GM13977 (cell line): Measurements from ENCODE around the gene VEPH1.

Experiments used
- DNase-seq: peaks from one replicate; pipeline ENCODE4 v3.0.0; 2012; ENCODE audit warnings: low spot score
- in situ Hi-C: fragments of 300-500 bp; cut with MboI; formaldehyde crosslinking; loops from one replicate; pipeline ENCODE4 v1.12.0; 2022; ENCODE audit warnings: low sequenced_read_pairs, low pct_unique_long_range_greater_than_20kb, mixed read lengths, inconsistent platforms; ENCODE audit not compliant: unreplicated experiment
- TF ChIP-seq, protein P1 (sequence below): IDR thresholded peaks from 2 replicates; pipeline ENCODE4 v1.5.1; 2012; ENCODE audit warnings: mild to moderate bottlenecking, control low read depth; ENCODE audit not compliant: insufficient read depth; ENCODE audit errors: extremely low read depth, missing control alignments

Gene VEPH1

DNA sequence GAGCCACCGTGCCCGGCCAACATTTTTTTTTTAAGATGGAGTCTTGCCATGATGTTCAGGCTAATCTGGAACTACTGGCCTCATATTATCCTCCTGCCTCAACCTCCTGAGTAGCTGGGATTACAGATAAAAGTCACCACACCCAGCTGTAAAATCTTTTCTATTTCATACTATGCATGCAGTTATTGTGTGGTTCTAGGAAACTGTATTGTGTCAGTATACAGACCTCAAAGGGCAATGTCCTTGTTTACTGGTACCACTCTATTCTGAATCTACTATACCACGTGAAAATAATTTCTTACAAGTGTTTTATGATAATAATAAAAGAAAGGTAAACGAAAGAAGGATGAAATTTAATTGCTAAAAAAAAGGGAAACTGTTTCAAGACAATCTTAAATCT is 190.0 kb downstream of the VEPH1 start:
- in situ Hi-C loops = no loop called here
- TF ChIP-seq, protein P1, sequence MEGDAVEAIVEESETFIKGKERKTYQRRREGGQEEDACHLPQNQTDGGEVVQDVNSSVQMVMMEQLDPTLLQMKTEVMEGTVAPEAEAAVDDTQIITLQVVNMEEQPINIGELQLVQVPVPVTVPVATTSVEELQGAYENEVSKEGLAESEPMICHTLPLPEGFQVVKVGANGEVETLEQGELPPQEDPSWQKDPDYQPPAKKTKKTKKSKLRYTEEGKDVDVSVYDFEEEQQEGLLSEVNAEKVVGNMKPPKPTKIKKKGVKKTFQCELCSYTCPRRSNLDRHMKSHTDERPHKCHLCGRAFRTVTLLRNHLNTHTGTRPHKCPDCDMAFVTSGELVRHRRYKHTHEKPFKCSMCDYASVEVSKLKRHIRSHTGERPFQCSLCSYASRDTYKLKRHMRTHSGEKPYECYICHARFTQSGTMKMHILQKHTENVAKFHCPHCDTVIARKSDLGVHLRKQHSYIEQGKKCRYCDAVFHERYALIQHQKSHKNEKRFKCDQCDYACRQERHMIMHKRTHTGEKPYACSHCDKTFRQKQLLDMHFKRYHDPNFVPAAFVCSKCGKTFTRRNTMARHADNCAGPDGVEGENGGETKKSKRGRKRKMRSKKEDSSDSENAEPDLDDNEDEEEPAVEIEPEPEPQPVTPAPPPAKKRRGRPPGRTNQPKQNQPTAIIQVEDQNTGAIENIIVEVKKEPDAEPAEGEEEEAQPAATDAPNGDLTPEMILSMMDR = no peak
- no peak for DNase-seq

DNA sequence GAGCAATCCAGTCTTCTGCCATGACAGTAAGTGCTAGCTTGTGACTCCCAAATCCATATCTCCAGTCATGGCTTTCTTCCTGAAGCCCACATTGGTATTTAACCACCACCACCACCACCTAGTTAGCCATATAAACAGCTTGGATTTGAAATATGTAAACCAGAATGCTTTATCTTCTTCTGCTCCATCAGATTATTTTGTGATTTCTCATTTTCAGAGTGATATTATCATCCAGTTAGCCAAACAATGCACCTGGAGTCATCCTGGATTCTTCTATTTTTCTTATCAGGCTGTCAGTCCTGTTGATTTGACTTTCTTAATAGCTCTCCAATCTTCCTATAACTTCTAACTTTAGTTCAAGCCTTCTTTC is 190.9 kb downstream of the VEPH1 start:
- in situ Hi-C loops = no loop called here
- TF ChIP-seq, protein P1 = no peak
- no peak for DNase-seq

DNA sequence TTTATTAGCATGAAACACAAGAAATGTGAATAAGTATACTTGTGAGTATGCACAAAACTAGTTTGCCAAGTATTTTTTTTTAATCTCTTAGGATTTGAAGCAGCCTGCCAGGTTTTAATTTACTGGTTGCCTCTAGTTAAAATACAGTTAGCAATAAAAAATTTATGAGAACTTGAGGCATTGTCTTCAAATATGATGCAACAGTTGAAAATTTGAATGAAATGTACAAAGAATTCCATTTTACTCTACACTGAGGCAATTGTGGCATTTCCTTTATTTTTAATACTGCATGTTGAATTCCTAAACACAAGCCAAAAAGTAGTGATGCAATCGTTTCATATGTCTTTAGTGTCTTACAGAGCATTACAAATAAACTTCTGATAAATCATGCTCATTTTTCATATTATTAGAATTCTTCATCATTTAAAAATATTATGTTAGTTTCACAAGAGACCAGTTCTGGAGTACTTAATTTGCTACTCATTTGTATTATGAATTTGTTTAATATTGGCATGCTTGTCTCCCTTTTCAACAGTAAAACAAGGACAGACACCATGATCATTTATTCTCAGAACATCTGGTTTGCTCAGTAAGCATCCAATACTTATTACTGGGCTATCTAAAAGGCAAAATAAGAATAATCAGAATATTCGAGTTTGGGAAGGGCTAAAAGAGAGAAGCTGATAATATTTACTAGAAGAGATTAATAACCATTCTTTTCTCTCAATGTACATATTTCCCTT is 191.4 kb downstream of the VEPH1 start:
- in situ Hi-C loops = no loop called here
- TF ChIP-seq, protein P1 = no peak

DNA sequence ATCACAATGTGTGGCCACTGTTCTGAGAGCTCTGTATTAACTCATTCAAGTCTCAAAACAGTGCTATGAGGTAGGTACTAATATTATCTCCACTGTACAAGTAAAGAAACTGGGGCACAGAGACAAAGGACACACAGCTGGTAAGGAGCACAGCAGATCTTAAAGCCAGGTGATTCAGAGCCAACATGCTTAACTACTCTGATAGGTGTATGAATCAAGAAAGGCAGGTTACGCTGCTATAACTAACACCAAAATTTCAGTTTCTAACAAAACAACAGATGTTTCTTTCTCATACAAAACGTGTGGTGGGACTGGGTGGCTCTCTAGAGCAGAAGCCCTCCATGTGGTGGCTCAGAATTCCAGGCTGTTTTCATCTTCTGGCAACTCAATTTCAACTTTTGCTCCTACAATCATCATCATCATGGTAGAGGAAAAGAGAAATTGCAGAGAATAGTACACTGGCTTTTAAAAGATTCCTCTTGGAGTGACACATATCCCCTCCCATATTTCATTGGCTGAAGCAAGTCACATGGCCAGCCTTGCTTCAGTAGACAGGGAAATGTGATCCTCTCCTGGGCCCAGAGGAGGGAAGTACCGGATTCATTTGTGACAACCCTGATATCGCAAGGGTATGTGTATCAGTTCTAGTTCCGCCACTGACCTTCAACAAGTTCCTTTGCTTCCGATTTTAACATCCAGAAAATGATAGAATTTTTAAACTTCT is 192.7 kb downstream of the VEPH1 start:
- in situ Hi-C loops = no loop called here
- TF ChIP-seq, protein P1 = no peak
- no peak for DNase-seq

More for the DNA sequence above, 191.4 kb downstream of the VEPH1 start:
- no peak for DNase-seq

DNA sequence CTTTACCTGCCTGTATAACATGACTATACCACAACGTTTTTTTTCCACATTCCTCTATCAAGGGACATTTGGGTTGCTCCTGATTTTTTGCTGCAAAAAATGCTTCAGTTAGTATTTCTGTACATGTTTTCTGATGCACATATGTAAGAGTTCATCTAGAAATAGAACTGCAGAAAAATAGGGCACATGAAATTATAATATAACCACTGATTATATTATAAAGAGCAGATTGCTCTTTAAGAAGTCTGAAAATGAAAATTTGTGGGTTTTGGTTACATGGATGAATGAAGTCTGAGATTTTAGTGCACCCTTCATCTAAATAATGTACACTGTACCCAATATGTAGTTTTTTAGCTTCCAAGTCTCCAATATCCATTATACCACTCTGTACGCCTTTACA is 196.7 kb downstream of the VEPH1 start:
- TF ChIP-seq, protein P1 = no peak
- no peak for DNase-seq
- in situ Hi-C loops = no loop called here

DNA sequence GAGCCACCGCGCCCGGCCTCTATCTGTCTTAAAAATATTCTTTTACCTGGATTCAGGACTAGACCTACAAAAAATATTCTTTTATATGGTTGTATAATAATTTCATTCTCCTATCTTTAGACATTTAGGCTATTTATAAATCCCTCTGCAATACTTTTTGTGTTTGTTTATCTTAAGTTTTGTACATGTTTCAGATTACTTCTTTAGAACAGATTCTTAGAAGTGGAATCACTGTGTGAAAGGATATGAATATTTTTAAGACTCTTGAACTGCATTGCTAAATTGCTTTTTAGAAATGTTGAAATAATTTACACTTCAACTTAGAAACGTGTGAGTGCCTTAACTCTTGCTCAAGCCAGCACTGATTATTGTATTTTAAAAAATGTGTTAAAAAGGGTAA is 197.8 kb downstream of the VEPH1 start:
- TF ChIP-seq, protein P1 = no peak
- DNase-seq = no peak
- in situ Hi-C loops = no loop called here
